Tibial nerve (tissue), 4 donors: ENCODE results near the gene CTU2. TPM values are rescaled to one million over a fixed set of nuclear protein-coding genes. Genes with fewer than 3 reads are reported as not detected.

Experiments used
- DNase-seq, 2 donors: peaks; one replicate each; pipeline ENCODE4 v3.0.0-alpha.2; 2019; ENCODE audit warnings: low spot score in 2 of 2
- H3K27ac ChIP-seq, 4 donors: fragments of 200-600 bp; sonication (generic) in 3 of 4; one replicate each; pipeline ENCODE4 v1.5.1; 2017 to 2019; ENCODE audit warnings: mild to moderate bottlenecking in 1 of 4
- H3K27me3 ChIP-seq, 2 donors: fragments of 200-600 bp; sonication (generic) in 1 of 2; one replicate each; pipeline versions ENCODE4 v1.5.1 to v1.6.0; 2017 to 2019
- H3K36me3 ChIP-seq, 3 donors: fragments of 200-600 bp; sonication (generic); one replicate each; pipeline ENCODE4 v1.5.1; 2018 to 2019
- H3K4me1 ChIP-seq, 4 donors: fragments of 200-600 bp; sonication (generic) in 3 of 4; one replicate each; pipeline ENCODE4 v1.5.1; 2017 to 2019
- H3K4me3 ChIP-seq, 4 donors: fragments of 200-600 bp; sonication (generic) in 3 of 4; one replicate each; pipeline ENCODE4 v1.5.1; 2017 to 2019; ENCODE audit warnings: mild to moderate bottlenecking in 1 of 4, moderate library complexity in 1 of 4
- H3K9me3 ChIP-seq, 4 donors: fragments of 200-600 bp; sonication (generic) in 3 of 4; one replicate each; pipeline ENCODE4 v1.5.1; 2017 to 2019
- CTCF ChIP-seq, 5 experiments: fragments of 200-600 bp in 3 of 5; fragments of 450-650 bp in 2 of 5; sonication (generic) in 3 of 5; IDR thresholded peaks; one replicate each; pipeline ENCODE4 v1.5.1; 2016 to 2019; ENCODE audit warnings: antibody characterized with exemption in 5 of 5, mild to moderate bottlenecking in 3 of 5, moderate library complexity in 2 of 5
- EP300 ChIP-seq, 2 donors: sonication (generic); formaldehyde crosslinking; IDR thresholded peaks; one replicate each; pipeline ENCODE4 v1.6.1; 2017; ENCODE audit warnings: antibody characterized with exemption in 2 of 2, mild to moderate bottlenecking in 1 of 2
- POLR2A ChIP-seq, 2 donors: fragments of 450-650 bp; IDR thresholded peaks; one replicate each; pipeline ENCODE4 v1.6.1; 2017; ENCODE audit warnings: antibody characterized with exemption in 2 of 2, mild to moderate bottlenecking in 2 of 2, moderate library complexity in 2 of 2
- WGBS, 2 donors: methylation state at CpG; one replicate each; pipeline ENCODE4 v1.1.5; 2018; 5-methylcytosine and 5-hydroxymethylcytosine counted together
- total RNA-seq, 4 donors: library from RNA; depleted of rRNA; stranded (reverse); fragments of >200 nt; gene quantifications; one replicate each; pipeline ENCODE4 v1.1.0, GENCODE V29; 2016

CTU2 gene
- total RNA-seq, 4 donors from 2014 or later, result 12.3 to 22.5 (median 12.5) TPM

GRCh38 chr16:88721815-88722755 is 15.8 kb downstream of the CTU2 start:
- 89 to 92% methylated on average over 29 to 33 of the region's 61 CpGs for WGBS, 2 donors
- Histone ChIP-seq H3K27ac (peak overlapping the region in 1 of 4 donors; percentile 90), H3K27me3 (no peaks in the 10 kb centered on the region), H3K4me3 (no peak overlapping the region), H3K9me3 (no peaks in the 10 kb centered on the region), H3K36me3 (peaks cover 2 to 100% (median 50%) of the 10 kb centered on the region in 3 donors), H3K4me1 (peaks cover 0 to 16% (median 0%) of the 10 kb centered on the region in 4 donors)
- TF ChIP-seq CTCF (IDR thresholded peaks at IDR 0.05) (no peak), EP300 (IDR thresholded peaks at IDR 0.05) (no peak), POLR2A (IDR thresholded peaks at IDR 0.05) (no peak)
- no peak for DNase-seq

- H3K27me3 ChIP-seq, result no peaks in the 10 kb centered on the region
These were observed 16.6 kb downstream of the CTU2 start for GRCh38 chr16:88722784-88723506.

GRCh38 chr16:88723507-88723887 is 17.2 kb downstream of the CTU2 start:
- 85 to 100% methylated on average over 3 to 7 of the region's 8 CpGs for WGBS, 2 donors
- no peak for TF ChIP-seq CTCF (IDR thresholded peaks at IDR 0.05)
- TF ChIP-seq POLR2A (IDR thresholded peaks at IDR 0.05), result no peak
- TF ChIP-seq EP300 (IDR thresholded peaks at IDR 0.05), result no peak
- H3K36me3 ChIP-seq, result peaks cover 2 to 98% (median 51%) of the 10 kb centered on the region in 3 donors
- no peak for DNase-seq
- H3K4me1 ChIP-seq, result peaks cover 0 to 11% (median 0%) of the 10 kb centered on the region in 4 donors
- H3K9me3 ChIP-seq, result no peaks in the 10 kb centered on the region
- H3K27ac ChIP-seq, result no peak overlapping the region
- H3K27me3 ChIP-seq, result no peaks in the 10 kb centered on the region
- H3K4me3 ChIP-seq, result no peak overlapping the region

More at GRCh38 chr16:88722784-88723506, 16.6 kb downstream of the CTU2 start:
- DNase-seq, result no peak
- Histone ChIP-seq H3K9me3 (no peaks in the 10 kb centered on the region), H3K4me1 (peaks cover 0 to 16% (median 0%) of the 10 kb centered on the region in 4 donors), H3K4me3 (no peak overlapping the region), H3K36me3 (peaks cover 2 to 100% (median 51%) of the 10 kb centered on the region in 3 donors), H3K27ac (no peak overlapping the region)
- TF ChIP-seq POLR2A (IDR thresholded peaks at IDR 0.05), result no peak
- TF ChIP-seq CTCF (IDR thresholded peaks at IDR 0.05), result no peak
- TF ChIP-seq EP300 (IDR thresholded peaks at IDR 0.05), result no peak
- 90 to 93% methylated on average over 16 to 38 of the region's 39 CpGs for WGBS, 2 donors

GRCh38 chr16:88723911-88724310 is 17.6 kb downstream of the CTU2 start:
- peaks cover 2 to 94% (median 51%) of the 10 kb centered on the region in 3 donors for H3K36me3 ChIP-seq

More at GRCh38 chr16:88723911-88724310, 17.6 kb downstream of the CTU2 start:
- Histone ChIP-seq H3K4me1 (peaks cover 0 to 7% (median 0%) of the 10 kb centered on the region in 4 donors), H3K4me3 (no peak overlapping the region), H3K27ac (no peak overlapping the region), H3K27me3 (no peaks in the 10 kb centered on the region), H3K9me3 (no peaks in the 10 kb centered on the region)
- no peak for TF ChIP-seq EP300 (IDR thresholded peaks at IDR 0.05)
- TF ChIP-seq CTCF (IDR thresholded peaks at IDR 0.05), result no peak
- no peak for TF ChIP-seq POLR2A (IDR thresholded peaks at IDR 0.05)
- no peak for DNase-seq
- 92 to 93% methylated on average over 17 of the region's 17 CpGs for WGBS, 2 donors
